ENCODE results near the gene NTM. TPM values are rescaled to one million over a fixed set of nuclear protein-coding genes. Genes with fewer than 3 reads are reported as not detected.

The NTM gene
- total and polyA plus RNA-seq, 7 donors: 0.07 to 1.1 (median 0.22) TPM; not detected in 2

DNA sequence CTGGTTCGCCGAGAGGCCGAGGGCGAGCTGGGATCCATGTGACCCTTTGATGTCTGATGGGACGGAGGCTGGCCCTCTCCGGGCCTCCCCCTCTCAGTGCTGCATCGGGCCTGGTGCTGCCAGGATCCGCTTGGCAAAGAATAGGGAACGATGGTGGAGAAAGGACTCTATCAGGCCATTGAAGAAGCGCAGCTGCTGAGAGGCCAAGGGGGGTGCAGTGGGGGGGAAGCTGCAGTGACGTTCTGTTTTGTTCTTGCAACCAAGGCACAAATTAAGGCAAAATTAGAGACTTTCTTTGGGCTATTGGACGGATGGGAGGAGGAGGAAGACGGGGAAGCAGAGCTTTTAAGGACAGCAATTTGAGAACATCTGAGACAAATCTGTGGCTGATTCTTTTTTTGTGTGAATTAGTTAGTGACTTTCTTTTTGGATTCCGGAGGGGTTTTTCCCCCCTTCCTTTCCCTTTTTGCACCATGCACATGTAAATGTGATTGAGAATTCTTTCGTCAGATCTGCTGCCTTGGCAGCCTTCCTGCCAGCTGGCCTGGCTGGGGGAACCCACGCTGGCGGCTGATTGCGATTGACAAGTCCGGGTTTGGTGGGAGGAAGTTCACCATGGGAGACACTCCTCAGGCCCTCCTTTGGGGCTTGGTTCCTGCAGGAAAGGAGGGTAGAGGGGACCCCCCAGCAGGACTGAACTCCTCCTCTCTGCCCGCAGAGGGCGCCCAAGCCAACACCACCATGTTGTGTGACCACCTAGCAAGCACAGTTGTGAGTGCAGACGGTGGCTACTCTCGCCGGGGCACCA lies 214.6 kb downstream of the NTM start:
- Histone ChIP-seq H3K36me3 (ENCODE audit: insufficient read depth in 1 of 2, low read depth in 1 of 2) (no peaks in the 10 kb centered on the region), H3K27me3 (ENCODE audit: insufficient read depth in 3 of 3, low read length in 2 of 3) (peaks cover 0 to 6% (median 4%) of the 10 kb centered on the region in 3 donors), H3K27ac (no peak overlapping the region), H3K4me1 (no peaks in the 10 kb centered on the region), H3K4me3 (no peak overlapping the region), H3K9me3 (no peaks in the 10 kb centered on the region)
- TF ChIP-seq, protein P1, sequence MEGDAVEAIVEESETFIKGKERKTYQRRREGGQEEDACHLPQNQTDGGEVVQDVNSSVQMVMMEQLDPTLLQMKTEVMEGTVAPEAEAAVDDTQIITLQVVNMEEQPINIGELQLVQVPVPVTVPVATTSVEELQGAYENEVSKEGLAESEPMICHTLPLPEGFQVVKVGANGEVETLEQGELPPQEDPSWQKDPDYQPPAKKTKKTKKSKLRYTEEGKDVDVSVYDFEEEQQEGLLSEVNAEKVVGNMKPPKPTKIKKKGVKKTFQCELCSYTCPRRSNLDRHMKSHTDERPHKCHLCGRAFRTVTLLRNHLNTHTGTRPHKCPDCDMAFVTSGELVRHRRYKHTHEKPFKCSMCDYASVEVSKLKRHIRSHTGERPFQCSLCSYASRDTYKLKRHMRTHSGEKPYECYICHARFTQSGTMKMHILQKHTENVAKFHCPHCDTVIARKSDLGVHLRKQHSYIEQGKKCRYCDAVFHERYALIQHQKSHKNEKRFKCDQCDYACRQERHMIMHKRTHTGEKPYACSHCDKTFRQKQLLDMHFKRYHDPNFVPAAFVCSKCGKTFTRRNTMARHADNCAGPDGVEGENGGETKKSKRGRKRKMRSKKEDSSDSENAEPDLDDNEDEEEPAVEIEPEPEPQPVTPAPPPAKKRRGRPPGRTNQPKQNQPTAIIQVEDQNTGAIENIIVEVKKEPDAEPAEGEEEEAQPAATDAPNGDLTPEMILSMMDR (IDR thresholded peaks at IDR 0.05): no peak
- DNase-seq (no peak), ATAC-seq (no peak)
- WGBS, 3 donors: 28 to 45% (median 33%) methylated on average over 24 of the region's 24 CpGs
- intact Hi-C loops (cut with DNase I): no loop called here

DNA sequence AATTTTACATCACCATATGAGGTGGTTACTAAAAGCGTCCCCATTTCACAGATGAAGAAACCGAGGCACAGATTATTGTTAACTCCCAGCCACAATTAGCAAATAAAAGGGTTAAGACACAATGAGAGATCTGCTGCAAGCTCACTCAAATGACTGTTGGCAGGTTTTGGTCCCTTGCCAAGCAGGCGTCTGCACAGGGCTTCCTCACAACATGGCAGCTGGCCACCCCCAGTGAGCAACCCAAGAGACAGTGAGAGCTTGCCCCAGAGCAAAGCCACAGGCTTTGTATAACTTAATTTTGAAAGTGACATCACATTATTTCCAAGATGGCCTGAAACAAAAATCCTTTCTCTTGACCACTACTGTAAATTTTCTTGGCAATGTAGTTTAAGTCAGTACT lies 217.6 kb downstream of the NTM start:
- H3K4me1 ChIP-seq: no peaks in the 10 kb centered on the region
- H3K4me3 ChIP-seq: no peak overlapping the region
- H3K27me3 ChIP-seq (ENCODE audit: insufficient read depth in 3 of 3, low read length in 2 of 3): peaks cover 0 to 6% (median 4%) of the 10 kb centered on the region in 3 donors
- 66 to 75% (median 72%) methylated on average over 3 of the region's 3 CpGs for WGBS, 3 donors
- H3K27ac ChIP-seq: no peak overlapping the region
- no peaks in the 10 kb centered on the region for H3K36me3 ChIP-seq (ENCODE audit: insufficient read depth in 1 of 2, low read depth in 1 of 2)
- ATAC-seq: no peak
- no peak for DNase-seq
- TF ChIP-seq, protein P1 (IDR thresholded peaks at IDR 0.05): no peak
- intact Hi-C loops (cut with DNase I): no loop called here
- H3K9me3 ChIP-seq: no peaks in the 10 kb centered on the region

DNA sequence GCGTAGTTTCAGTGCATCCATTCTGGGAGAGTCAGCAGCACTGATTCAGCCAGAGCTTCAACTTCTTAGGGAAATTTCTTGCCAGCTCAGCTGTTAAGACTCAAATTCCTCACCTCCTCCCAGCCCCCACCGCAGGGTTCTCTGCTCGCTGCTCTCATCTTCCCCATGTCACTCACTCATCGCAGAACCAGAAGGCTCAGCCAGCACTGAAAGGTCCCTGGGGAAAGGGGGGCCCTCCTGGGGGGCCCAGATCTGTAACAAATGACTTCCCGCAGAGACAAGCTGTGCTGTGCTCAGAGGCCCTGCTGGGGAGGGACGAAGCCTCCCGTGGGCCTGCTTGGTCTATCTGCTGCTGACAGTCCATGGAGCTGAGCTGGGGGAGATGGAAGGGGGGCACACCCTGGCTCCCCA lies 220.6 kb downstream of the NTM start:
- ATAC-seq (no peak), DNase-seq (no peak)
- peaks cover 0 to 4% (median 0%) of the 10 kb centered on the region in 3 donors for H3K27me3 ChIP-seq (ENCODE audit: insufficient read depth in 3 of 3, low read length in 2 of 3)
- no peaks in the 10 kb centered on the region for H3K9me3 ChIP-seq
- intact Hi-C loops (cut with DNase I): no loop called here
- H3K36me3 ChIP-seq (ENCODE audit: insufficient read depth in 1 of 2, low read depth in 1 of 2): no peaks in the 10 kb centered on the region
- H3K4me1 ChIP-seq: no peaks in the 10 kb centered on the region
- no peak overlapping the region for H3K4me3 ChIP-seq
- WGBS, 3 donors: 32 to 40% (median 32%) methylated on average over 7 of the region's 7 CpGs
- TF ChIP-seq, protein P1 (IDR thresholded peaks at IDR 0.05): no peak
- no peak overlapping the region for H3K27ac ChIP-seq

DNA sequence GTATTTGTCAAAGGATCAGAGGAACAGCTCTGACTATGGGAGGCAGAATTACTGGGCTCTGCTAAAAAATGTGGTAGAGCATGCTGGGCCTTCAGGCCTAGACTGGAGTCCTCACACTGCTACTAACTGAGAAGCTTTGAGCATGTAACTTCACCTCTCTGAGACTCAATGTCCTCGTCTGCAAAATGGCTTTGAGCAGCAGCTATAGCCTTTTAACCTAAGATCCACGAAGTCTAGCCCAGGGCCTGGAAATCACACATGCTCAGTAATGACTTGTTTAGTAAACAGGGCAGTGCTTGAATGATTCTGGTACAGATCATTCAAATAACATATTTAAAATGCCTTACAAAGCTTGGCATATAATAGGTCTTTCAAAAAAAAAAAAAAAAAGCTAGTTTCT lies 221.7 kb downstream of the NTM start:
- no peak for ATAC-seq
- H3K27ac ChIP-seq: no peak overlapping the region
- no peaks in the 10 kb centered on the region for H3K9me3 ChIP-seq
- peaks cover 0 to 2% (median 0%) of the 10 kb centered on the region in 3 donors for H3K27me3 ChIP-seq (ENCODE audit: insufficient read depth in 3 of 3, low read length in 2 of 3)
- H3K4me3 ChIP-seq: no peak overlapping the region
- WGBS, 3 donors: 82 to 91% (median 84%) methylated on average over 2 of the region's 2 CpGs
- H3K4me1 ChIP-seq: no peaks in the 10 kb centered on the region
- H3K36me3 ChIP-seq (ENCODE audit: insufficient read depth in 1 of 2, low read depth in 1 of 2): no peaks in the 10 kb centered on the region
- TF ChIP-seq, protein P1 (IDR thresholded peaks at IDR 0.05): no peak
- intact Hi-C loops (cut with DNase I): no loop called here
- DNase-seq: no peak

Measured in psoas muscle (tissue), 8 donors.